Suprapubic skin (tissue), 4 donors: Measurements from ENCODE around the gene RAB3GAP1.

Experiments
- CTCF ChIP-seq, 2 donors: fragments of 200-600 bp in 1 of 2; fragments of 450-650 bp in 1 of 2; sonication (generic) in 1 of 2; IDR thresholded peaks; one replicate each; pipeline ENCODE4 v1.5.1; 2016 to 2019; ENCODE audit warnings: antibody characterized with exemption in 2 of 2, mild to moderate bottlenecking in 1 of 2, moderate library complexity in 1 of 2
- EP300 ChIP-seq: sonication (generic); formaldehyde crosslinking; IDR thresholded peaks from one replicate; pipeline ENCODE4 v1.6.1; 2017; ENCODE audit warnings: antibody characterized with exemption
- POLR2A ChIP-seq, 2 donors: fragments of 450-650 bp; IDR thresholded peaks; one replicate each; pipeline ENCODE4 v1.6.1; 2017; ENCODE audit warnings: antibody characterized with exemption in 2 of 2, mild to moderate bottlenecking in 2 of 2, moderate library complexity in 2 of 2
- POLR2AphosphoS5 ChIP-seq, 3 donors: sonication (generic); formaldehyde crosslinking; IDR thresholded peaks; one replicate each; pipeline ENCODE4 v1.6.1; 2017; ENCODE audit warnings: antibody characterized with exemption in 3 of 3

GRCh38 chr2:135187270-135187669 is 135.2 kb downstream of the RAB3GAP1 start:
- TF ChIP-seq POLR2A (IDR thresholded peaks at IDR 0.05): no peak
- no peak for TF ChIP-seq CTCF (IDR thresholded peaks at IDR 0.05)
- TF ChIP-seq POLR2AphosphoS5 (IDR thresholded peaks at IDR 0.05): no peak
- TF ChIP-seq EP300: no peak
